ENCODE data around the gene CUTC.

- TF ChIP-seq CTCF (IDR thresholded peaks at IDR 0.05 in 8 of 11, conservative IDR thresholded peaks at IDR 0.05 in 3 of 11) (no peak), POLR2AphosphoS5 (IDR thresholded peaks at IDR 0.05) (no peak), POLR2A (IDR thresholded peaks at IDR 0.05) (no peak)
These were observed 11.8 kb downstream of the CUTC start for GRCh38 chr10:99743841-99744240.

Measured in spleen (tissue), 7 donors.